ENCODE data around the gene KCND3.

KCND3 gene

DNA sequence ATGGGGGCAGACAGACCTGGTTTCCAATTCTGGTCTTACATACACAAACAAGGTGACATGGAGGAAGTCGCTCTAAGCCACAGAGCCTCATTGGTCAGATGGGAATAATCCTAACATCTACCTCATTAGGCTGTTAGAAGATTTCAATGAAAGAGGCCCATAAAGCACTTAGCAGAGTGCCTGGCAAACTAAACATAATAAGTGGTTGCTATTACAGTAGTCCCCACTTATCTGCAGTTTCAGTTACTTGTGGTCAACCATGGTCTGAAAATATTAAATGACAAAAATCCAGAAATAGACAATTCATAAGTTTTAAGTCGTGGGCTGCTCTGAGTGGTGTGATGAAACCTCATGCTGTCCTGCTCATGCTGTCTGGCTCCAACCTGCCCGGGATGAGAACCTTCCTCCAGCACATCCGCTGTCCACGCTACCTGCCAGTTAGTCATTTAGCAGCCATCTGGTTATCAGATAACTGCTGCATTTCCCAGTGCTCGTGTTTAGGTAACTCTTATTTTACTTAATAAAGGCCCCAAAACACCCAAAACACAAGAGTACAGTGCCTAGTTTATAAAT is 121.5 kb downstream of the KCND3 start:
- no peak overlapping the region for H3K4me3 ChIP-seq (ENCODE audit: low read length)

DNA sequence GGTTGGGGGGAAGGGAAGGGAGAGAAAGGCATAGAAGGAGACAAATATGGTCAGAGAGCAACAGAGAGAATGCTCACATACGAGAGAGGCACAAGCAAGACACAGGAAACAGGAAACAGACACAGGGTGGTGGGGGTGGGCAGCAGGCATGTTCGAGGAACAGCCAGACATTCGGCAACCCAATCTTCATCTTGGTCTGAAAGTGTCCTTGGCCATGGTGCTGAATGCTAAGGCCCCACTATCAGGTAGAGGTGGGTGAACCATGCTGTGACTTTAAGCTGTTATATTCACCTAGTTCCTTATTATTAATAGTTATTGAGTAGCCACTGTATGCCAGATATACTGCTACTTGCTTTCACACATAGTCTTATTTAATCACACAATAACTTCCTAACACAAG is 124.6 kb downstream of the KCND3 start:
- TF ChIP-seq EZH2phosphoT487 (IDR thresholded peaks at IDR 0.05; ENCODE audit: low read depth): no peak
- TF ChIP-seq, protein P1, sequence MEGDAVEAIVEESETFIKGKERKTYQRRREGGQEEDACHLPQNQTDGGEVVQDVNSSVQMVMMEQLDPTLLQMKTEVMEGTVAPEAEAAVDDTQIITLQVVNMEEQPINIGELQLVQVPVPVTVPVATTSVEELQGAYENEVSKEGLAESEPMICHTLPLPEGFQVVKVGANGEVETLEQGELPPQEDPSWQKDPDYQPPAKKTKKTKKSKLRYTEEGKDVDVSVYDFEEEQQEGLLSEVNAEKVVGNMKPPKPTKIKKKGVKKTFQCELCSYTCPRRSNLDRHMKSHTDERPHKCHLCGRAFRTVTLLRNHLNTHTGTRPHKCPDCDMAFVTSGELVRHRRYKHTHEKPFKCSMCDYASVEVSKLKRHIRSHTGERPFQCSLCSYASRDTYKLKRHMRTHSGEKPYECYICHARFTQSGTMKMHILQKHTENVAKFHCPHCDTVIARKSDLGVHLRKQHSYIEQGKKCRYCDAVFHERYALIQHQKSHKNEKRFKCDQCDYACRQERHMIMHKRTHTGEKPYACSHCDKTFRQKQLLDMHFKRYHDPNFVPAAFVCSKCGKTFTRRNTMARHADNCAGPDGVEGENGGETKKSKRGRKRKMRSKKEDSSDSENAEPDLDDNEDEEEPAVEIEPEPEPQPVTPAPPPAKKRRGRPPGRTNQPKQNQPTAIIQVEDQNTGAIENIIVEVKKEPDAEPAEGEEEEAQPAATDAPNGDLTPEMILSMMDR (IDR thresholded peaks at IDR 0.05; ENCODE audit: low read depth, low read length): no peak
- Histone ChIP-seq H3K27ac (ENCODE audit: low read length) (no peak overlapping the region), H3K27me3 (ENCODE audit: low read depth, low read length) (0 out of 2 replicates have a peak, but pooled peaks cover 3% of the 10 kb centered on the region), H3K4me1 (ENCODE audit: low read length) (no peaks in the 10 kb centered on the region), H3K36me3 (replicated peaks; ENCODE audit: low read depth, low read length) (no peaks in the 10 kb centered on the region), H4K20me1 (ENCODE audit: insufficient read depth, low read length) (no peaks in the 10 kb centered on the region), H3K9me3 (ENCODE audit: insufficient read depth, low read length) (no peaks in the 10 kb centered on the region), H3K4me2 (ENCODE audit: low read length) (no peak overlapping the region), H3K79me2 (ENCODE audit: low read length) (no peaks in the 10 kb centered on the region), H3K9ac (ENCODE audit: low read length) (no peak overlapping the region), H2AFZ (ENCODE audit: low read depth, low read length) (no peak overlapping the region), H3K4me3 (ENCODE audit: low read length) (no peak overlapping the region)

More for the DNA sequence above, 121.5 kb downstream of the KCND3 start:
- H3K9me3 ChIP-seq (ENCODE audit: insufficient read depth, low read length): no peaks in the 10 kb centered on the region
- peaks cover 24% of the 10 kb centered on the region for H3K27me3 ChIP-seq (ENCODE audit: low read depth, low read length)
- no peaks in the 10 kb centered on the region for H3K4me1 ChIP-seq (ENCODE audit: low read length)
- no peak overlapping the region for H2AFZ ChIP-seq (ENCODE audit: low read depth, low read length)
- no peak overlapping the region for H3K9ac ChIP-seq (ENCODE audit: low read length)
- H3K36me3 ChIP-seq (replicated peaks; ENCODE audit: low read depth, low read length): no peaks in the 10 kb centered on the region
- H3K27ac ChIP-seq (ENCODE audit: low read length): no peak overlapping the region
- no peak for TF ChIP-seq EZH2phosphoT487 (IDR thresholded peaks at IDR 0.05; ENCODE audit: low read depth)
- TF ChIP-seq, protein P1 (IDR thresholded peaks at IDR 0.05; ENCODE audit: low read depth, low read length): no peak
- no peaks in the 10 kb centered on the region for H4K20me1 ChIP-seq (ENCODE audit: insufficient read depth, low read length)
- H3K4me2 ChIP-seq (ENCODE audit: low read length): no peak overlapping the region
- H3K79me2 ChIP-seq (ENCODE audit: low read length): no peaks in the 10 kb centered on the region

DNA sequence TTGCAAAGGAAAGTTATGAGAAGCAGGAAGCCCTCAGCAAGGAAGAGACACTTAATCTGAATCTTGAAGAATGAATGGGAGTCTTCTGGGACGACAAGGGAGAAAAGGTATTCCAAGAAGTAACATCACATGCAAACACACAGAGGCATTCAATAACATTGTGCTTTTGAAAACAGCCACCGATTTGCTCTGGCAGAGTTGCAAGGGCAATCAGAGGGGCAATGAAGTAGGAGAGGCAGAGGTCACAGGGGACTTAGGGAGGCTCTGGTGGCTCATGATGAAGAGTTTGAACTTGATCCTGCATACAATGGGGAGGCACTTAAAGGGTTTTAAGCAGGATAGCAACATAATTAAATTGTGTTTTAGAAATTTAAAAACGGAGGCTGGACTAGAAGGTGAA is 126.1 kb downstream of the KCND3 start:
- H3K9ac ChIP-seq (ENCODE audit: low read length): no peak overlapping the region
- no peaks in the 10 kb centered on the region for H3K27me3 ChIP-seq (ENCODE audit: low read depth, low read length)
- H3K36me3 ChIP-seq (replicated peaks; ENCODE audit: low read depth, low read length): no peaks in the 10 kb centered on the region
- H3K4me3 ChIP-seq (ENCODE audit: low read length): no peak overlapping the region
- TF ChIP-seq, protein P1 (IDR thresholded peaks at IDR 0.05; ENCODE audit: low read depth, low read length): no peak
- TF ChIP-seq EZH2phosphoT487 (IDR thresholded peaks at IDR 0.05; ENCODE audit: low read depth): no peak
- no peaks in the 10 kb centered on the region for H3K79me2 ChIP-seq (ENCODE audit: low read length)
- no peaks in the 10 kb centered on the region for H3K9me3 ChIP-seq (ENCODE audit: insufficient read depth, low read length)
- H4K20me1 ChIP-seq (ENCODE audit: insufficient read depth, low read length): no peaks in the 10 kb centered on the region
- no peak overlapping the region for H2AFZ ChIP-seq (ENCODE audit: low read depth, low read length)
- no peak overlapping the region for H3K27ac ChIP-seq (ENCODE audit: low read length)
- no peak overlapping the region for H3K4me2 ChIP-seq (ENCODE audit: low read length)
- H3K4me1 ChIP-seq (ENCODE audit: low read length): no peaks in the 10 kb centered on the region

DNA sequence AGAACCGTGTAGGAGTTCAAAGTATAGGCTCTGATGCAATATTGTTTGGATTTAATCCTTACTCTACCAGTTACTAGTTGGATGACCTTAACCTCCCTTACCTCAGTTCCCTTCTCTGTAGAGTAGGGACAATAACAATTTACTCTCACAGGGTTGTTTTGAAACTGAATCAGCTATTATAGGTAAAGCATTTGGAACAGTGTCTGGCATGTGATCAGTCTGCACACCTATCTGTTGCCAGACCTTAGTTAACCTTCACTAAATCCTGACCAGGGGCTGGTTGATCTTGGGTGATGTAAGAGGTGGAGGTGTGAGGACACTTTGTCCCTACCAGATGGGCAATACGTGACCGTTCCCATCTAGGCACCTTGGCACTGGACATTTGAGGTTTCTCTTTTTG is 126.9 kb downstream of the KCND3 start:
- Histone ChIP-seq H3K4me2 (ENCODE audit: low read length) (no peak overlapping the region), H3K9ac (ENCODE audit: low read length) (no peak overlapping the region), H3K27ac (ENCODE audit: low read length) (no peak overlapping the region), H3K79me2 (ENCODE audit: low read length) (no peaks in the 10 kb centered on the region), H3K4me1 (ENCODE audit: low read length) (no peaks in the 10 kb centered on the region), H3K4me3 (ENCODE audit: low read length) (no peak overlapping the region), H4K20me1 (ENCODE audit: insufficient read depth, low read length) (no peaks in the 10 kb centered on the region), H3K27me3 (ENCODE audit: low read depth, low read length) (no peaks in the 10 kb centered on the region), H3K36me3 (replicated peaks; ENCODE audit: low read depth, low read length) (no peaks in the 10 kb centered on the region), H3K9me3 (ENCODE audit: insufficient read depth, low read length) (no peaks in the 10 kb centered on the region), H2AFZ (ENCODE audit: low read depth, low read length) (no peak overlapping the region)
- TF ChIP-seq, protein P1 (IDR thresholded peaks at IDR 0.05; ENCODE audit: low read depth, low read length): no peak
- TF ChIP-seq EZH2phosphoT487 (IDR thresholded peaks at IDR 0.05; ENCODE audit: low read depth): no peak
